CD4-positive, alpha-beta T cell treated with Interleukin-6 at 100 ng/mL for 8 hours (primary cell): ENCODE measurements around the gene PRPF19.

Experiments used
- DNase-seq: peaks from one replicate; pipeline ENCODE4 v3.0.0-alpha.2; 2020; ENCODE audit warnings: mixed read lengths, low spot score

Gene PRPF19

GRCh38 chr11:60841797-60842667 lies 64.4 kb downstream of the PRPF19 start, which contains the start of gene CCDC86:
CCDC86 (plus strand) TSS chr11:60842113; CDS start chr11:60842125, 12 bp downstream.
- peak; percentile 96 for DNase-seq
